Measurements from ENCODE around the gene PHC1. TPM values are rescaled to one million over a fixed set of nuclear protein-coding genes. Genes with fewer than 3 reads are reported as not detected.
"Not testable (repeated sequence)": the region's sequence is repeated elsewhere in the genome, so short reads cannot be mapped to it uniquely, and the experiment has no call there.

Gene PHC1
- 26.6 TPM for polyA plus RNA-seq (2013, experiment 1 of 2; ENCODE audit: insufficient read length)
- polyA plus RNA-seq (2013, experiment 2 of 2; ENCODE audit: insufficient read length): 25.6 TPM

- DNase-seq: peak; percentile 84
Measured at GRCh38 chr12:8914033-8914715, at the start of gene PHC1. Gene PHC1 (plus strand): TSS chr12:8914509. CDS start chr12:8917678, 3,169 bp downstream.

GRCh38 chr12:8866429-8866828 is 47.9 kb upstream of the PHC1 start:
- no peak for DNase-seq

GRCh38 chr12:8867009-8867408 is 47.3 kb upstream of the PHC1 start:
- DNase-seq: no peak

- no peak for DNase-seq
Measured at GRCh38 chr12:8867786-8868185, 46.5 kb upstream of the PHC1 start.

- no peak for DNase-seq
Measured at GRCh38 chr12:8870586-8870985, 43.7 kb upstream of the PHC1 start.

- no peak for DNase-seq
Measured at GRCh38 chr12:8871068-8871467, 43.2 kb upstream of the PHC1 start.

GRCh38 chr12:8876887-8877286 is 37.4 kb upstream of the PHC1 start:
- no peak for DNase-seq

- DNase-seq: no peak
Measured at GRCh38 chr12:8886502-8887284, 27.6 kb upstream of the PHC1 start.

GRCh38 chr12:8887285-8887715 is 27.0 kb upstream of the PHC1 start:
- no peak for DNase-seq

- DNase-seq: peak; percentile 56
Measured at GRCh38 chr12:8890313-8891085, 23.8 kb upstream of the PHC1 start.

GRCh38 chr12:8891976-8892375 is 22.3 kb upstream of the PHC1 start:
- DNase-seq: no peak

GRCh38 chr12:8894378-8894777 is 19.9 kb upstream of the PHC1 start:
- DNase-seq: peak; percentile 32

GRCh38 chr12:8894986-8895385 is 19.3 kb upstream of the PHC1 start:
- DNase-seq: no peak

- DNase-seq: no peak
Measured at GRCh38 chr12:8897081-8897480, 17.2 kb upstream of the PHC1 start.

- no peak for DNase-seq
Measured at GRCh38 chr12:8899830-8900229, 14.5 kb upstream of the PHC1 start.

- DNase-seq: not testable (repeated sequence)
Measured at GRCh38 chr12:8902703-8903102, 11.6 kb upstream of the PHC1 start.

- no peak for DNase-seq
Measured at GRCh38 chr12:8903646-8904045, 10.7 kb upstream of the PHC1 start.

GRCh38 chr12:8904665-8905064 is 9.6 kb upstream of the PHC1 start:
- DNase-seq: no peak

- no peak for DNase-seq
Measured at GRCh38 chr12:8905546-8905945, 8.8 kb upstream of the PHC1 start.

GRCh38 chr12:8906266-8907180 is 7.8 kb upstream of the PHC1 start:
- no peak for DNase-seq

- no peak for DNase-seq
Measured at GRCh38 chr12:8907513-8907912, 6.8 kb upstream of the PHC1 start.

- DNase-seq: no peak
Measured at GRCh38 chr12:8909752-8910151, 4.6 kb upstream of the PHC1 start.

Measured in fibroblast of skin of scalp (primary cell).